ENCODE results near the gene PAPPA.

DNA sequence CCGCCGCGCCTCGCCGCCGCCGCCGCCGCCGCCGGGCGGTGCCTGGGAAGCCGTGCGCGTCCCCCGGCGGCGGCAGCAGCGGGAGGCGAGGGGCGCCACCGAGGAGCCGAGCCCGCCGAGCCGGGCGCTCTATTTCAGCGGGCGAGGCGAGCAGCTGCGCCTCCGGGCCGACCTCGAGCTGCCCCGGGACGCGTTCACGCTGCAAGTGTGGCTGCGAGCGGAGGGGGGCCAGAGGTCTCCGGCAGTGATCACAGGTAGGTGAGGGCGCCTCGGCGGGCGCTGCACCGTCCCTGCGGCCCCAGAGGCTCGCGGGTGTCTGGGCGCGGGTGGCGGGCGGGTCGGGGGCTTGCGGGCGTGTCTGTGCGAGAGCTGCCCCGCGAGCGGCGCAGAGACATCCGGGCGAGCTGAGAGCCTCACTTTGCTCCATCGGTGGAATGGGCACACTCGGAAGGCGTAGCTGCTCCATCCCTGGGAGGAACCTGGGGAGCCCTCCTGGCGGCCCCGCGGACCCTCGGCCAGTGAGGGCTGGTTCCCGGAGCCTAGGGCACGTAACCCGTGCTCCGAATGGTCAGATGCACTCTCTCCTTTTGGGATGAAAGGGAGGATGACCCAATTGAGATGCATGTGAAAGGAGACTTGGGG, 864 bp downstream of the PAPPA start:
- TF ChIP-seq, protein P1, sequence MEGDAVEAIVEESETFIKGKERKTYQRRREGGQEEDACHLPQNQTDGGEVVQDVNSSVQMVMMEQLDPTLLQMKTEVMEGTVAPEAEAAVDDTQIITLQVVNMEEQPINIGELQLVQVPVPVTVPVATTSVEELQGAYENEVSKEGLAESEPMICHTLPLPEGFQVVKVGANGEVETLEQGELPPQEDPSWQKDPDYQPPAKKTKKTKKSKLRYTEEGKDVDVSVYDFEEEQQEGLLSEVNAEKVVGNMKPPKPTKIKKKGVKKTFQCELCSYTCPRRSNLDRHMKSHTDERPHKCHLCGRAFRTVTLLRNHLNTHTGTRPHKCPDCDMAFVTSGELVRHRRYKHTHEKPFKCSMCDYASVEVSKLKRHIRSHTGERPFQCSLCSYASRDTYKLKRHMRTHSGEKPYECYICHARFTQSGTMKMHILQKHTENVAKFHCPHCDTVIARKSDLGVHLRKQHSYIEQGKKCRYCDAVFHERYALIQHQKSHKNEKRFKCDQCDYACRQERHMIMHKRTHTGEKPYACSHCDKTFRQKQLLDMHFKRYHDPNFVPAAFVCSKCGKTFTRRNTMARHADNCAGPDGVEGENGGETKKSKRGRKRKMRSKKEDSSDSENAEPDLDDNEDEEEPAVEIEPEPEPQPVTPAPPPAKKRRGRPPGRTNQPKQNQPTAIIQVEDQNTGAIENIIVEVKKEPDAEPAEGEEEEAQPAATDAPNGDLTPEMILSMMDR (conservative IDR thresholded peaks at IDR 0.05), result no peak
- TF ChIP-seq ZFX (IDR thresholded peaks at IDR 0.05), result no peak
